Osteoblast (primary cell): Measurements from ENCODE around the gene MIER3. TPM values are rescaled to one million over a fixed set of nuclear protein-coding genes. Genes with fewer than 3 reads are reported as not detected.

Experiments used
- DNase-seq: peaks from one replicate; pipeline ENCODE4 v3.0.0; 2011; ENCODE audit warnings: low spot score, mixed read lengths; ENCODE audit not compliant: insufficient read length; ENCODE audit errors: missing footprints
- H2AFZ ChIP-seq: 2 replicates; pipeline ENCODE4 v1.6.0; 2011; ENCODE audit warnings: mild to moderate bottlenecking, low read length
- H3K27ac ChIP-seq: 2 replicates; pipeline ENCODE4 v1.5.1; 2011; ENCODE audit warnings: mild to moderate bottlenecking, low read depth, low read length, moderate library complexity
- H3K27me3 ChIP-seq: 2 replicates; pipeline ENCODE4 v1.6.0; 2012; ENCODE audit warnings: mild to moderate bottlenecking, control low read depth, inconsistent platforms, low read length, moderate library complexity; ENCODE audit not compliant: insufficient read depth
- H3K36me3 ChIP-seq: 2 replicates; pipeline ENCODE4 v1.5.1; 2011; ENCODE audit warnings: mild to moderate bottlenecking, low read length, control low read depth, moderate library complexity; ENCODE audit not compliant: insufficient read depth
- H3K4me1 ChIP-seq: 2 replicates; pipeline ENCODE4 v1.5.1; 2011; ENCODE audit warnings: mild to moderate bottlenecking, low read length, control low read depth, moderate library complexity; ENCODE audit not compliant: insufficient read depth
- H3K4me2 ChIP-seq: 2 replicates; pipeline ENCODE4 v1.6.0; 2011; ENCODE audit warnings: mild to moderate bottlenecking, low read length; ENCODE audit not compliant: insufficient read depth
- H3K4me3 ChIP-seq: fragments of 200-600 bp; sonication (generic); 3 replicates; pipeline ENCODE4 v1.5.1; 2012; ENCODE audit warnings: mild to moderate bottlenecking, low read length, inconsistent platforms; ENCODE audit not compliant: insufficient read depth
- H3K79me2 ChIP-seq: 2 replicates; pipeline ENCODE4 v1.6.0; 2012; ENCODE audit warnings: mild to moderate bottlenecking, low read length, control low read depth, inconsistent platforms; ENCODE audit not compliant: insufficient read depth
- H3K9me3 ChIP-seq: 2 replicates; pipeline ENCODE4 v1.5.1; 2011; ENCODE audit warnings: low read depth, low read length, control low read depth
- H4K20me1 ChIP-seq: 2 replicates; pipeline ENCODE4 v1.6.0; 2012; ENCODE audit warnings: mild to moderate bottlenecking, low read length, control low read depth; ENCODE audit not compliant: insufficient read depth
- total RNA-seq: library from RNA; depleted of rRNA; stranded (reverse); fragments of >200 nt; gene quantifications from 2 replicates; pipeline ENCODE4 v1.2.3, GENCODE V29; 2012
- TF ChIP-seq, protein P1 (sequence below): IDR thresholded peaks from 2 replicates; pipeline ENCODE4 v1.5.1; 2011; ENCODE audit warnings: mild to moderate bottlenecking, low read depth, low read length, moderate library complexity; ENCODE audit errors: extremely low read depth

The MIER3 gene
- total RNA-seq, 1 donor = 29.7 TPM

DNA sequence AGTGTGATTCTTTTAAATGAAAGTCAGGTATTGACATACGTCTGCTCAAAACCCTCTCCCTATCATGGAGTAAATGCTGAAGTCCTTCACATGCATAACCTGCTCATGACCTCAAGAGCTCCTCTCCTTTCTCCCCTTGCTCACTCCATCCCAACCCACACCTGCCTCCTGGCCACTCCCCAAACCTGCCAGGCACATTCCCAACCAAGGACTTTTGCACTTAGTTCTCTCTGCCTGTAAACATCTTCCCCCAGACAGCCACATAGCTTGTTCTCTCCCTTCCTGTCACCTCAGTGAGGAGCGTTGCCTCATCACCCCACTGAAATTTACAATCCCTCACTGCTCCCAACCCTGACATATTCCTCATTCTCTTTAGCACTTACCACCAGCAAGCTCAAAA, 33.9 kb downstream of the MIER3 start:
- H3K4me3 ChIP-seq = no peak overlapping the region
- H3K79me2 ChIP-seq = peaks cover 2% of the 10 kb centered on the region
- no peaks in the 10 kb centered on the region for H3K27me3 ChIP-seq
- no peak overlapping the region for H2AFZ ChIP-seq
- no peaks in the 10 kb centered on the region for H3K4me1 ChIP-seq
- TF ChIP-seq, protein P1, sequence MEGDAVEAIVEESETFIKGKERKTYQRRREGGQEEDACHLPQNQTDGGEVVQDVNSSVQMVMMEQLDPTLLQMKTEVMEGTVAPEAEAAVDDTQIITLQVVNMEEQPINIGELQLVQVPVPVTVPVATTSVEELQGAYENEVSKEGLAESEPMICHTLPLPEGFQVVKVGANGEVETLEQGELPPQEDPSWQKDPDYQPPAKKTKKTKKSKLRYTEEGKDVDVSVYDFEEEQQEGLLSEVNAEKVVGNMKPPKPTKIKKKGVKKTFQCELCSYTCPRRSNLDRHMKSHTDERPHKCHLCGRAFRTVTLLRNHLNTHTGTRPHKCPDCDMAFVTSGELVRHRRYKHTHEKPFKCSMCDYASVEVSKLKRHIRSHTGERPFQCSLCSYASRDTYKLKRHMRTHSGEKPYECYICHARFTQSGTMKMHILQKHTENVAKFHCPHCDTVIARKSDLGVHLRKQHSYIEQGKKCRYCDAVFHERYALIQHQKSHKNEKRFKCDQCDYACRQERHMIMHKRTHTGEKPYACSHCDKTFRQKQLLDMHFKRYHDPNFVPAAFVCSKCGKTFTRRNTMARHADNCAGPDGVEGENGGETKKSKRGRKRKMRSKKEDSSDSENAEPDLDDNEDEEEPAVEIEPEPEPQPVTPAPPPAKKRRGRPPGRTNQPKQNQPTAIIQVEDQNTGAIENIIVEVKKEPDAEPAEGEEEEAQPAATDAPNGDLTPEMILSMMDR = no peak
- no peak overlapping the region for H3K27ac ChIP-seq
- no peak for DNase-seq
- no peaks in the 10 kb centered on the region for H3K9me3 ChIP-seq
- H3K4me2 ChIP-seq = no peak overlapping the region
- peaks cover 13% of the 10 kb centered on the region for H3K36me3 ChIP-seq
- H4K20me1 ChIP-seq = no peaks in the 10 kb centered on the region

DNA sequence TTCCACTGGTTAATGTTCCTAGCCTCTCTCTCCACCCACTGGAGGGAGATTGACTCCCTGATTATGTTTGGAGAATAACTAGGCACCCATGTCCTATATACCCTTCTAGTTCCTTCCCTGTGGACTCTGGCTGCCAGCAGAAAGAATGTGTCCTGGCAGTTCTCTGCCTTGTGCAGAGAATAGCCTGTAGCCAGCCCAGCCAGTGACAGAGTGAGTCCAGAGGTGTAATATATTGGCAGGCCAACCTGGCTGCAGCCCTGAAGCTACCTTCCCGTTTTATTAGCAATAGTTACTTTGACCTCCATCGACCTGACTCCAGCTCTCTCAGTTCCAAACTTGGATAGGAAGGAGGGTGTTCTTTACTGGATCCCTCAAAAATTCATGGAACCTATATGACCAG, 34.4 kb downstream of the MIER3 start:
- no peak overlapping the region for H3K4me2 ChIP-seq
- no peak overlapping the region for H2AFZ ChIP-seq
- H3K27ac ChIP-seq = no peak overlapping the region
- H3K36me3 ChIP-seq = peaks cover 7% of the 10 kb centered on the region
- no peaks in the 10 kb centered on the region for H3K9me3 ChIP-seq
- H3K27me3 ChIP-seq = no peaks in the 10 kb centered on the region
- H3K4me3 ChIP-seq = no peak overlapping the region
- no peaks in the 10 kb centered on the region for H4K20me1 ChIP-seq
- no peaks in the 10 kb centered on the region for H3K4me1 ChIP-seq
- H3K79me2 ChIP-seq = no peaks in the 10 kb centered on the region
- no peak for DNase-seq
- TF ChIP-seq, protein P1 = no peak

DNA sequence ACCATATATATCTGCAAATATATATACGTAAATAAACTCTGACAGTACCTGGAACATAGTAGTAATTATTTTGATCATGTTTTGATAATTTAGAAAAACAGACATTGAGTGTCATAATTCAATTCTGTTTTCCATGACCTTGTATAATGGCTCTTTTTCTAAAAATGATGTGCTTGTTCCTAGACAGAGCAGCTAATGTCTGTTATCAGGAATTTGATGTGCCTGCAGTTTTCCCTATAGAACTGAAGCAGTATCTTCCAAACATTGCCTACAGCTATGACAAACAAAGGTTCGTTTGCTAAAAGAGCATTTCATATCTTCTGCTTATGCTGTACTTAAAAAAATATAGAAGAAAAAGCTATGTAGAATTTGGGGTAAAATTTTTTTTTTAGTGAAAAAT, 37.2 kb downstream of the MIER3 start:
- no peak overlapping the region for H3K4me3 ChIP-seq
- no peaks in the 10 kb centered on the region for H3K27me3 ChIP-seq
- H3K36me3 ChIP-seq = no peaks in the 10 kb centered on the region
- TF ChIP-seq, protein P1 = no peak
- H3K27ac ChIP-seq = no peak overlapping the region
- H4K20me1 ChIP-seq = no peaks in the 10 kb centered on the region
- H2AFZ ChIP-seq = no peak overlapping the region
- no peak overlapping the region for H3K4me2 ChIP-seq
- H3K9me3 ChIP-seq = no peaks in the 10 kb centered on the region
- peaks cover 7% of the 10 kb centered on the region for H3K4me1 ChIP-seq
- H3K79me2 ChIP-seq = no peaks in the 10 kb centered on the region
- no peak for DNase-seq

DNA sequence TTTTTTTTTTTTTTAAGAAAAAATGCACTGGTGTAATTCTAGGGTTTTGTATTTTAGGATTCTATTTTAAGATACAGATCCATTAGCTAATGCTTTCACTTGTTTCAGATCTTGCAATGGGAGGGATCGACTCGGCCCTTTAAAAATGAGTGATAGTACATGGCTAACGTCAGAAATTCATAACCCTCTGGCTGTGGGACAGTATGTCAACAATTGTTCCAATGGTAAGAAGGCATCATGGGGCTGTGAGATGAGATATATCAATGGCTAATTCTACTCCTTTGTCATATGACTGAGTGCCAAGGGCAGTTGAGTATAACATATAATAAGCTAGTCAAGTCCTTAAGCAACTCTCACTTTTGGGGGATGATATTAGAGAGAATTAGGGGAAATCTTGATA, 38.2 kb downstream of the MIER3 start:
- Histone ChIP-seq H2AFZ (no peak overlapping the region), H3K27me3 (no peaks in the 10 kb centered on the region), H3K36me3 (no peaks in the 10 kb centered on the region), H3K27ac (no peak overlapping the region), H3K79me2 (no peaks in the 10 kb centered on the region), H3K9me3 (no peaks in the 10 kb centered on the region), H3K4me1 (peaks cover 8% of the 10 kb centered on the region), H3K4me2 (no peak overlapping the region), H3K4me3 (no peak overlapping the region), H4K20me1 (no peaks in the 10 kb centered on the region)
- TF ChIP-seq, protein P1 = no peak
- DNase-seq = no peak
